Kidney glomerular epithelial cell (primary cell): Measurements from ENCODE around the gene KIF27.
"Not testable (repeated sequence)": the region's sequence is repeated elsewhere in the genome, so short reads cannot be mapped to it uniquely, and the experiment has no call there.

Experiments used
- DNase-seq: peaks from one replicate; lab custom pipeline; 2025; lab: John Stamatoyannopoulos, UW

Gene KIF27

DNA sequence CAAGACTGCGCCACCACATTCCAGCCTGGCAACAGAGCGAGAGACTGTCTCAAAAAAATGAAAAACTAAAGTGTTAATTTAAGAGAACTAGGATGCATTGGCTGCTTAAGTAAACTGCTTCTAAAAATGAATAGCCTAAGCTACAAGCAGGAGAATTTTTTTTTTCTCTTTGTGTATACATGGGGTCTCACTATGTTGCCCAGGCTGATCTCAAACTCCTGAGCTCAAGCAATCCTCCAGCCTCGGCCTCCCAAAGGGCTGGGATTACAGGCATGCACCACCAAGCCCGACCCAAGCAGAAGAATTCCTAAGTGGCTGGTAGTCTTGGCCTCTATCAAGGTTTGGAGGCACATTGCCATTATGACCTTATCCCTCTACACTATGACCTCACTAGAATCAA lies 106.1 kb downstream of the KIF27 start:
- DNase-seq, result not testable (repeated sequence)

DNA sequence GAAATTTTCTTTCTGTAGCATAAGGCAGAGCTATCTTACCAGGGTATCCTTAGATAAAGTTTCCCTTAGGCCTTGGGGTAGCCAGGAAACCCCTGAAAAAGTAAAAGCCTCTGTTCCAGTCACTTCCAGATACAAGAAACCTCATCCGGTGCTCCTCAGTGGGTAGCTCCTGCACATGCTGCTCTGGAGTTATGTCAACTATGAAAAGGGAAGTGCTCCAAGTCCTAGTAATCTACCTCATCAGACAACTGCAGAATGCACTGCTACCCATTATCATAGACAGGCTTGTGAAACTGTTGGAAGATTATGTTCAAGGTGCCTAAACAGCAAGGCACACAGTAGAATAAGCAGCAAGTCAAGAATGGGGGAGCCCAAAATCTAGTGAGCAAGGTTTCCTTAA lies 112.0 kb downstream of the KIF27 start:
- not testable (repeated sequence) for DNase-seq

DNA sequence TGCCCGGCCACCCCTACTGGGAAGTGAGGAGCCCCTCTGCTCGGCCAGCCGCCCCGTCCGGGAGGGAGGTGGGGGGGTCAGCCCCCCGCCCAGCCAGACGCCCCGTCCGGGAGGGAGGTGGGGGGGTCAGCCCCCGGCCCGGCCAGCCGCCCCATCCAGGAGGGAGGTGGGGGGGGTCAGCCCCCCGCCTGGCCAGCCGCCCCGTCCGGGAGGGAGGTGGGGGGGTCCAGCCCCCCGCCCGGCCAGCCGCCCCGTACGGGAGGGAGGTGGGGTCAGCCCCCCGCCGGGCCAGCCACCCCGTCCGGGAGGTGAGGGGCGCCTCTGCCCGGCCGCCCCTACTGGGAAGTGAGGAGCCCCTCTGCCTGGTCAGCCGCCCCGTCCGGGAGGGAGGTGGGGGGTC lies 116.8 kb downstream of the KIF27 start:
- not testable (repeated sequence) for DNase-seq

DNA sequence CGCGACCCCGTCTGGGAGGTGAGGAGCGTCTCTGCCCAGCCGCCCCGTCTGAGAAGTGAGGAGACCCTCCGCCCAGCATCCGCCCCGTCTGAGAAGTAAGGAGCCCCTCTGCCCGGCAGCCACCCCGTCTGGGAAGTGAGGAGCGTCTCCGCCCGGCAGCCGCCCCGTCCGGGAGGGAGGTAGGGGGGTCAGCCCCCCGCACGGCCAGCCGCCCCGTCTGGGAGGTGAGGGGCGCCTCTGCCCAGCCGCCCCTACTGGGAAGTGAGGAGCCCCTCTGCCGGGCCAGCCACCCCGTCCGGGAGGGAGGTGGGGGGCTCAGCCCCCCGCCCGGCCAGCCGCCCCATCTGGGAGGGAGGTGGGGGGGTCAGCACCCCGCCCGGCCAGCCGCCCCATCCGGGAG lies 117.3 kb downstream of the KIF27 start:
- DNase-seq, result not testable (repeated sequence)

DNA sequence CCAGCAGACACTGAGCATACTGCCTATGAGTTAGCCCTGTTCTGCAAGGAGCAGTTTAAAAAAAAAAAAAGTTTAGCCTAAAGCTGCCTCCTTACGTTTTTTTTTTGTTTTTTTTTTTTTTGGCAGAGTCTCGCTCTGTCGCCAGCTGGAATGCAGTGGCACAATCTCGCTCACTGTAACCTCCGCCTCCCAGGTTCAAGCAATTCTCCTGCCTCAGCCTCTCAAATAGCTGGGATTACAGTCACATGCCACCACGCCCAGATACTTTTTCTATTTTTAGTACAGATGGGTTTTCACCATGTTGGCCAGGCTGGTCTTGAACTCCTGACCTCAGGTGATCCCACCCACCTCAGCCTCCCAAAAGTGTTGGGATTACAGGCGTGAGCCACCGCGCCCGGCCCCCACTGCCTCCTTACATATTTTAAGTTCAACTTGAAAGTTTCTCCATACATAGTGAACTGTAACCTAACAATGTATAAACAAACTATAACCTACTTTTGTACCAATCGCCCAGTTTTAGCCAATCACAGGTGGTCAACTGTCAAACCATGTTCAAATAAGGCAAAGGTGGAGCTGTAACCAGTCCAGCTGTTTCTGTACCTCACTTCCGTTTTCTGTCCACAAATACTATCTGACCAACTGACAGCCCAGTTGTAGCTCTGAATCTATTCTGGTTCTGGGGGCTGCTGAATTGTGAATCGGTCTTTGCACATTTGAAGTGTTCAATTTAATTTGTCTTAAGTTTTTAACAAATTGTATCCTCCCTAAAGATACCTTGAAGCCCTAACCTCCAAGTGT lies 120.8 kb downstream of the KIF27 start:
- DNase-seq, result no peak

DNA sequence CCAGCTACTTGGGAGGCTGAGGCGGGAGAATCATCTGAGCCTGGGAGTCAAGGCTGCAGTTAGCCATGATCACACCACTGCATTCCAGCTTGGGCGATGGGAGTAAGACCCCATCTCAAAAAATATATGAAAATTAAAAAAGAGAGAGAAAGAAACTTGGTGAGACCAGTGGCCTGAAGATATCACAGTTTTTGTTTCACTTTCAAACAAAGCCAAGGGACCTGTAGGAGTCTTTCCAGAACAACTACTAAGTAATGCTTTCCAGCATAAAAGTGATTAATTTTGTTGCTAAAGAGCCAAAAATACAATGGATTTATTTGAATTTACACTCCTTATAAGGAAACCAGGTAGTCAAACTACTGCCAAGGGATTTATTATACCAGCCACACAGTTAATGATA lies 127.2 kb downstream of the KIF27 start:
- DNase-seq, result no peak

DNA sequence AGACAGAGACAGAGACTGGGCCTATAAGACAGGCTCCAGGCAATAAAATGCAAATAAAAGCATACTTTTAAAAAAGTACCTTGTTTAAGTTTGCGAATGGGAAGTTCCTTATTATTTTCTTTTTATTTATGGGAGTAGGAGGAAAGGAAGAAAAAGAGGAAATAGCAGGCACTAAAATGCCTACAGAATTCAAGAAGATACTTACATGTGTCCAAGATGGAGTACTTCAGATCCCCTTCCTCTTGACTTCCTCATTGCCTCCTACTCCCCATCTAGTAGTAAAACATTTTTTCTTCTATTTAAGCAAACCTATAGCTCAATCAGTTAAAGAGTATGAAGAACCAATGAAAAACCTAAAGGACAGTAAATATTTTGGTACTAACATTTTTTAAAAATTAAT lies 128.5 kb downstream of the KIF27 start:
- DNase-seq, result no peak
